GM19438 (cell line): ENCODE results near the gene ASB9.
"Not testable (repeated sequence)": the region's sequence is repeated elsewhere in the genome, so short reads cannot be mapped to it uniquely, and the experiment has no call there.

ENCODE experiments used
- ATAC-seq: cut with Tn5 transposase; IDR thresholded peaks from one replicate; pipeline ENCODE4 v1.9.1; 2021; ENCODE audit warnings: low read depth; ENCODE audit not compliant: unreplicated experiment

The ASB9 gene

DNA sequence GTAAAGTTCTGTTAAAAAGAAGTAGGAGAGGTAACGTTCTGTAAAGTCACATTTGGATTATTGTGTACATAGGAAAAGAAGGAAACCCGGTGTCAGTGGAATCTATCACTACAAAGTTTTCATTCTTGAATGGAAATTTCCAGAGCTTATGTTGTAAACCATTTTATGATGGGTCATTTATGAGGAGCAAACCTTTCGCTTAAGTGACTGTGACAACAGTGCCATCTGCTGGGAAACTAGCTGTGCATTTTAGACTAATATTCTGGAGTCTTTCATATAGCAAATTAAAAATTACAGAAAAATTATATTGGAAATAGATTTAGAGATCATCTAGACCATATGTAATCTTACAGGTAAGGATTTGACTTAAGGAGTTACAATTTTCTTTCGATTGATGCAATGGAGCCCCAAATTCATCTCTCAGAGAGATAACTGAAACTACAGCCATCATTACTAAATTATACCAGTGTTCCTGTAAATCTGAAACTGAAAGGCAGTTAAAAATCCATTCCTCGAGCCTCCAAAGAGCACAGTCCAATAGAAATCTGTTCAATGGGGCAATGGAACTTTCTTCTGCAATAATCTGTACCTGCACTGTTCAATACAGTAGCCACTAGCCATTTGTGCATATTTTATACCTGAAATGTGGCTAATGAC is 26.9 kb downstream of the ASB9 start:
- no peak for ATAC-seq

DNA sequence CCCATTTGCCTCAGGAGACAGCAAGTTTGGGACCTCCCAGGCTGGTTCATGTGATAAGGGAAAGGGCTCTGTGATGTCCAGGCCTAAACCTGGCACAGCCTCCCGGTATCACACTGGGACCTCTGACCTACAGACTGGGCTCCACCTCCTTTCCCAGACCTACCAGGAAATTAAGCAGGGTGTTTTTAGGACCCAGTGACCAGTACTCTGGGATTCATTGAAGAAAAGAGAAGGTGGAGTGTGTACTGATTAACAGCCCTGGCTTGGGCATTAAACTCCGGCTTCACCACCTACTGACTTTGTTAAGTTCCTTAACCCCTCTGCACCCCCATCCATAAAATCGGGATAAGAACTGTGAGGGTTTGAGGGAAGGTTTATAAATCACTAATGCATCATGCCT is 28.6 kb downstream of the ASB9 start:
- no peak for ATAC-seq

DNA sequence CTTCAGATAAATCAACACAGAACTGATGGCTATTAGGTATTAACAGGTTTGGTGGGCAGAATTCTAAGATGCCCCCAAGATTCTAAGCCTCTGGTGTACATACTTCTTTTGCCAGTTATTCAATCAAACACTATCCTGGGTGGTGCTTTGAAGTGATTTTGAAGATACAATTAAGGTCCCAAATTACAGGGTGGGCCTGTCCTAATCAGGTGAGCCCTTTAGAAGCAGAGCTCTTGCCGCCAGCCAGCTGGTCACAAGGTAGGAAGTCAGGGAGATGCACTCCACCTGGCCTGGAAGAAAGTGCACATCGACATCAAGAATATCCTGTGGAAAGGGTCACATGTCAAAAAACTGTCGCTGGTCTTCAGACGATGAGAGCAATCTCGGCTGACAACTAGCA is 29.5 kb downstream of the ASB9 start:
- no peak for ATAC-seq

DNA sequence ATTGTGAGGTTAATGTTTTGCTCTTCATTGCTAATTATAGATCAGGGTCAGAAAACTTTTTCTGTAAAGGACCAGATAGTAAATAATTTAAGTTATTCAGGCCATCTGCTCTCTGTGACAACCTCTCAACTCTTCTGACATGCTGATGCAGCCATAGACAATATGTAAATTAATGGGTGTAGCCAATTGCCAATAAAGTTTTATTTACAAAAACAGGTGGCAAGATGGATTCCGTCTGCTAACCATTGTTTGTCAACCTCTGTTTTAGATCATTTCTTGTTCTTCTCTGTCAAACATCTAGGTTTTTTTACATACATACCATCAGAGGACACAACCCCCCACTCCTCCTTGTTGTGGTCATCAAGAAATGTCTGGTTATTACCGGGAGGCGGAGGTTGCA is 33.7 kb downstream of the ASB9 start:
- ATAC-seq: no peak

DNA sequence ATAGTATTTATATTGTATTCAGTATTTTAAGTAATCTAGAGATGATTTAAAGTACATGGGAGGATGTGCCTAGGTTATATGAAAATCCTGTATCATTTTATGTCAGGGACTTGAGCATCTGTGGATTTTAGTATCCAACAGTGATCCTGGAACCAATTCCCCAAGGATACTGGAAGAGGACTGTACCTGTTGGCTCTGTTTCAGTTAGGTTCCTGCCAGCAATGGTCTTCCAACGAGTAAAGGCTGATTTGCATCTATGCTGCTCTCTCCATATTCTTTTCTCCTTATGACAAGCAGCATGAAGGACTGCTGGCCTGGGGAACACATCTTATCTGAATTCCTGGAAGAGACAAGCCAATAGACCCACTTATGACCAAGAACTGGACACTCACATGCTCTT is 34.9 kb downstream of the ASB9 start:
- no peak for ATAC-seq

DNA sequence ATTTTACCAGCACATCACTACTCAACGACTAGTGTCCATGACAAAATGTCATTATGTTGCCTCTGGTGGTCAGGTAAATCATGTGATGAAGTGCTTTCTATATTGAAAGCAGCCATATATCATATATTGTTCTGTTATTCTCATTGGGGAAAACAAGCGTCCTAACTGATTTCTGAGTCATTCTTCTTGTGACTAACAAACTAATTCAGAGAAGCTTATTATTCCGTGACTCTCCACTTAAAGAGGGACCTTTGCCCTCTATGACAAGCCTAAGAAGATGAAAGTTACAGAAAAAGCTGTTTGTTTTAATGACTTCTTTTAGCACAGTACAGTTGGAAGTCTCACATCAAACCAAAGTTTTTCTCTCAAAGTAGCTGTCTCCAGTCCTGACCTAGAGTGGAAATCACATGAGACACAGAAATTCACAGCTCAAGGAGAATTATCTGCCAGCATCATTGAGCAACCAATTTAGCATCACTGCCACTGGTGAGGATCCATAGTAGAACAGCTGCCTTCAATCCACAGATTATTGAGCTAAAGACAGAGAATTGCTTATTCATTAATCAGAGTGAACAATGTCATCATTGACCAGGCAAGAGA is 36.4 kb downstream of the ASB9 start:
- no peak for ATAC-seq

DNA sequence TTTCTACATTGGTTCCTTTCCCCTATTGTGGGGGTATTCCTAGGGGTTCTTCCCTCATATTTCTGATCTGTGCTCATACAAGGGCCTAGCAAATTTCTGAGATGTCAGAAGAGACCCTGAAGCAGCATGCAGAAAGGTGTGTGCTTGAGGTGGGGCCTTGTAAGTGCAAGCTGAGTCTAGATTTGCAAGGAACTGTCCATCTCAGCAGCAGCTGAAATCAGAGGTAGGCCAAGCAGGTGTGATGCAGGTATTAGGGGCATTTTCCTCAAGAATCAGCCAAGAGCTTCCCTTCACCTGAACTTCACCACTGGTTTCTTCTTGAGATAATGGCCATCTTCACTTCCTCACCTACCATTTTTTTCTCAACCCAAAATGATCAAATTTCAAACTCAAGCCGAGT is 45.1 kb downstream of the ASB9 start:
- no peak for ATAC-seq

DNA sequence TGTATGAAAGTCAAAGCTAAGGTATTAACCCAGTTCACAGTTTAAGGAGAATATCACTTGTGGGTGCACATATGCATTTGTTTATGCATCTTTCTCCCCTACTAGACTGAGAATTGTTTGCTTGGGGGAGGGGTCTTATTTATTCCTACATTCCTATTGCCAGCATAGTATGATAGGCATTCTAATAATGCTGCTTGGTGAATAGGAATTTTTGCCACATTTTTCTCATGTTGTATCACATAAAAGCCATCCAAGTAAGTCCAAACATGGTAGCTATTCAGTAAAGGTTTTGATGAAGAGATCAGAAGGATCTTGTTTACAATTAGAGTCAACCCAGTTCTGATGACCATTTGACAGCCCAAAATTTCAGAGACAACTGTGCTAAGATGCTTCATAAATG is 48.6 kb downstream of the ASB9 start:
- no peak for ATAC-seq

DNA sequence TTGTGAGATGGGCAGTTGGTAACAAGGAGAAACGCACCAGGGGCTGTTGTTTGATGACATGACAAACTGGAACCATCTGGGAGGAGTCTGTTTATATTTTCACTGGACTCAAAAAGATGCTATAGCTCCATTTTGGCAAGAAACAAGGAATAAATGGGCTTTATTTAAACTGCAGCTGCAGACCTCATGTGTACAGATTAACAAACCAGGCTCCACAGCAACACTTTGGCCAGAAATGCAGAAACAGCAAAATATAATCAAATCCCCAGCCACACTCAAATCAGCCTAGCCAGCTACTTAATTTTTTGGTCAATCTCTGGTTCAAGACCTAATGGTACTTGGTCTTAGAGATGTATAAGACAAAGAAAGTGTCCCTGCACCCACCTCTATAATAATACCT is 52.7 kb downstream of the ASB9 start:
- ATAC-seq: no peak

DNA sequence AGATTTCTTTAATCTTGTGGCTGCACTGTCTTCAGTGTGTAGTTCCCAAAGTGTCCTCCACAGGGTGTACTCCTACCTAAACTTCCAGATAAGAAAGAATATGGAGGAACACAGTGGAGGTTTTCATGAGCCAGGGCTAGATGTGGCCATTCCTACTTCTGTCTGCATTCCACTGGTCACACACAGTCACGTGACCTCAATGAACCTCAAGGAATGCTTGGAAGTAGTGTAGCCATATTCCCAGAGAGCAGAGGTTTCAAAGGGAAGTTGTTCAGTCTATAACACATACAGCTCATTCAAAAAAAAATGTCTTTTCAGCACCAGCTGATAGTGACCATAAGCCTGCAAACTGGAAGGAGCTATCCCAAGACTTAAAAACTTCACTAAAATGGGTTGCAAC is 53.6 kb downstream of the ASB9 start:
- no peak for ATAC-seq

DNA sequence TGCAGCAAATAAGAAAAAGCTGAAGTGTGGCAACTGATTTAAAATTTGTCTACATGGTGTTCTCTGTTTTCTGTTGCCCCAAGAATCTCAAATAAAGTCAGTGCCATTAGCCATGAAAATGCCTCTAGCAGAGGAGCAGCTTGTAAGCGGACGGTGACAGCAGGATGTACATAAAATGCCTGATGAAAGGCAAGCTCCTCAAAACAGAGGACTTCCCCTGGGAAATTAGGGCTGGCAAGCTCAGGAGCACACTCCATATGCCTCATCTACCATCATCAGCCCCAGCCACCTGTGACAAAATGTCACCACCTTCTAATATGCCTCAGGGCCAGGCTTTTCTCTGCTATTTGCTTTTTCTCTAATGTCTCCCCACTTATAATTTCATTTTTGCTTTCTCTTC is 54.5 kb downstream of the ASB9 start:
- no peak for ATAC-seq

DNA sequence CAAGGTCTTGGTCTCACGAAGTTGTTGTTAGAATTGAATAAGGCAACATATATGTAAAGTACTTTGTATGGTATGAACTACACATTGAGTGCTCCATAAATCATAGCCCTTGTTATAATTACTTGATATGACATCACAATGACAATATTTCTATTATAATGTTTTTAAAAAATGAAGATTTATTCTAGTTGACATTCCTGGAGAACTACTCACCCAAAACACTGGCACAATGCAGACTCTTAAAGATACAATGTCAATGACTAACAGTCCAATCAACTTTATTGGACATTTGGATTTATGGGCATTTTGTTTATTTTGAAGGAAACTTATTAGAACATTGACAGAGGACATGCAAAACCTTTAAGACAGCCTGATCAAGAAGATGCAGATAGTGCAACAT is 55.3 kb downstream of the ASB9 start:
- no peak for ATAC-seq

DNA sequence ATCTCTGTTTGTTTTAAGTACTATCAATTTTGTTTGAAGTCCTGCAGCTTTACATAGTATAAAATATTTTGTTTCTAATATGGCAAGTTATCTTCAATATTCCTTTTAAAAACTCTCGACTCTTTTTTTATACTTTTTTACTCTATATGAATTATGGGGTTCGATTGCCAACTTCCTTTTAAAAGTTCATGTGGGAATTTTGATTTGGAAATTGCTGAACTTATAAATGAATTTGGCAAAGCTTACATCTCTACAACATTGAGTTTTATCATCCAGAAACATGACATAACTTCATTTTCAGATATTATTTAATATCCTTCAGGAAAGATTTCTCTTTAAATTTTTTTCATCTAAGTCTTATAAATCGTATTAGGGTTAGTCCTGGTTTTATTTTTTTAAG is 60.8 kb downstream of the ASB9 start:
- ATAC-seq: no peak

DNA sequence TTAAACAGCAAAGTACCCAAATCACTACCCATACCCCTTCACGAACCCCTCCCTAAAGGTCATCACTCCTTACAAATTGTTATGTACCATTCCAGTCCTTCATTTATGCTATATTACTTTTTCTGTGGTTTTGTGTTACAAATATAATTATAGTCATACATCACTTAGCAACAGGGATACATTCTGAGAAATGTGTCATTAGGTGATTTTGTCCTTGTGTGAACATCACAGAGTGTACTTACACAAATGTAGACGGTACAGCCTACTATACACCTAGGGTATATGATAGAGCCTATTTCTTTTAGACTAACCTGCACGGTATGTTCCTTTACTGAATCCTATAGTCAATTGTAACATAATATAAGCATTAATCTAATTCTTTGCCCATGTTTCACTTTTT is 61.9 kb downstream of the ASB9 start:
- no peak for ATAC-seq

DNA sequence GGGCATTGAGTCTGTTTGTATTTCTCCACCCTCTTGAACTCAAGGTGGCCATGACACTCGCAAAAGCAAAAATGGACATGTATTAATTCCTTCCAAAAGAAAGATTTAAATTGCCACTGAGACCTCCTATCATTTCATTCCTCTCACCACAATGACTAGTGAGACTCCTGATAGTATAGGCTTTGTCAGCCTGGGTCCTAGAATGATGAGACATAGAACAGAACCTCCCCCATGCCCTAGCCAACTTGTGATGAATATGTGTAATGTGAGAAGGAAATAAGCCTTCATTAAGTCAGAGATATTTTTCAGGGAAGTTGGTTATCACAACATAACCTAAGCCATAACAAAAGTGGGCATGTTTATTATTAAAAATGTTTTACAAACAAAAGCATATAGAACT is 62.5 kb downstream of the ASB9 start:
- ATAC-seq: no peak

DNA sequence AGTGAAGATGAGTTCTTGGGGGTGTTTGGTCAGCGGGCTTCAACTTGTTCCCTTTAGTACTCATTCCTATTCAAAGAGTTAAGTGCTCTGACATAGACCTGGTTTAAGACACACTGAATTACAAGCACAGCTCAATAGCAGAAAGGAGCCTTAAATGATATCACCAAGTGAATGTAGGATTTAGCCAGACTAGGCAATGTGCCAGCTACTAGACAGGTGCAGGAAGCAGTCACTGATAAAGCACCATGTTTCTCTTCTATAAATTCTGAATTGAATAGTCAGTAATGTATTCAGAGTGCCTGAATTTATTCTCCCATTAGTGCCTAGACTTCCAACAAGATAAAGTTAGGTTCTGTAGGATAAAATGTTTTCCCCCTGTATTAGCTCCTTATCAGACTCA is 63.6 kb downstream of the ASB9 start:
- ATAC-seq: no peak

DNA sequence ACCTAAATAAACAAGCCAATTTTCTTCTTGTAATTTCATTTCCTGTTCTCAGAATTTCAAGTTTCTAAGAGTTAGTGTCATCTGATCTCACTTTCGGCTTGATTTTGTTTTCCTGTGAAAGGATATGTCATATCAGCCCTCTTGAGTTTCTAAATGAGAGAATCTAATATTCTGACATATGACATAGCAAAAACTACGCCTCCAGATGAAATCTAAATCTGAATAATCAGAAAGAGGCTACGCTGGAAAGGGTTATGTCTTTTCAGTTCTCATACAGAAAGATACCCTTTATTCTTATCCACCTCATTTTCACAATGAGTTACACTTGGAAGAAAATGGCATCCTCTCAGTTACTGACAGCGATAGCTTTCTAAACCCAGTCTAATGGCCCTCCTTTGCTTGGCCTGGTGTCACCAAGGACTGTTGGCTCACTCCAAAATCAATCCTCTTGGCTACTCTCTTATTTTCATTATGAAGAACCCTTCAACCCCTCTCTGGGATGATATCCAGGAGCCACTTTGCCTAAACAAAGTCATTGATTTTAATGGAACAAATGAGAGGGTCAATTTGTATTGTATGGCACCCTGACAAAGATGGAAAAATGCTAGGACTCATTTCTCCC is 65.6 kb downstream of the ASB9 start:
- peak; percentile 79 for ATAC-seq

DNA sequence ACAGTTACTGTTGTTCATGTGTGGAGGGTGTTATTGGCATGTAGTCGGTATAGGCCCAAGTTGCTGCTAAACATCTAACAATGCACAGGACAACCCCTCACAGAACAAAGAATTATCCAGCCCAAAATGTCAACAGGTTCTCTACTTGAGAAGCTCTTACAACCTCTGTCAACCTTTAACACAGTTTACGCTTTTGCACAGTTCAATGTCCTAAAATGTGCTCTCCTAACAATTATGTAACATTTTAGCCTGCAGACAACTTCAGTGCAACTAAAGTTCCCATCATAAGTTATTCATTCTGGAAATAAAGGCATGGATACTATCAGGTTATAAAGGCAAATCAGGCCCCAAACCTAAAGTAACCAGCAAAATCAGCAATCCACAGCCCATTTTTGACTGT is 66.2 kb downstream of the ASB9 start:
- ATAC-seq: no peak

DNA sequence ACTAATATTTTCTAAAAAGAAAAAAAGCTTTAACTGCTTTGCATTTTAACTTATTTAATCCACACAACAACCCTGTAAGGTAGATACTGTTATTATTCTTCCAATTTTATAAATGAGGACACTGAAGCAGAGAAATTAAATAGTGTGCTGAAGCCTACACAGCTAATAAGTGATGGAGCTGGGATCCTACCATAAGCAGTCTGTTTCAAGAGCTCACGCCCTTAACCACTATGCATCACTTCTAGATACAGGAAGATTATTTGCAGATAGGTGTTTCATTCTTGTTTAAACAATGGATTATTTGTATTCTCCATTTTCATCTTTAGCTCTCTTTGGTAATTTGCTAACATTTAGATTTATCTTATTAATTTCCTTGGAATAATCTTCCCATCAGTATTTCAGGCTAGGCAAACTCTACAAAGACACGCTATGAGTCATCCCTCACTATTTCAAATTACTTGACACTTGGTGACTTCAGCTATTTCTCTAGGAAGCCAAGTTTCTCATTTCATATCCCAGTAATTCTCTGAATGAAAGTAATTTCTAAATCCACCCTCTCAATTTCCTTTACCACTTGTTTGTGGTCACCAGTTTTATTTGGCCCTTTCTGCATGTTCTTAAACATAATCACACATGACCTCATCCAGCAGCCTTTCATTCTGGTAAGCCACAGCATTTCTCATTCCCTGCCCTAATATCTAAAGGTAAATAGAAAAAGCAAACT is 67.3 kb downstream of the ASB9 start:
- no peak for ATAC-seq

DNA sequence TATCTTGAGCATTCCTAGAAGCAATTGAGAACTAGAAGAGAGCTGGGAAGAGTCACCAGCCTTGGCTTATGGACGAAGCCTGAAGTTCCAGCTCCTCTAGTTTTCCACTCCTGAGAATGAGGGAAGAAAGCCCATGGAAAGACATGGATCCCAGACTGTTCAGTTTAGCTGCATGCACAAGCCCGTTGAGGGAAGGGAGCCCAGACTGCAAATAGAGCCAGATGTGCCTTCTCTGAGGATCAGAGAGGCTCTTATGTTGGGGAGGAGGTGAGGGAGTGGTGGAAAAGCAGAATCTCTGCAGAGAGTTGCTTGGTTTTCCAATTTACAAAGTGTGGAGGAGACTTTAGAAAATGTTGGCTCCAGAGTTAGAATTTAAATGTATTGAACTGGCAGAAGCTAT is 69.0 kb downstream of the ASB9 start:
- no peak for ATAC-seq

DNA sequence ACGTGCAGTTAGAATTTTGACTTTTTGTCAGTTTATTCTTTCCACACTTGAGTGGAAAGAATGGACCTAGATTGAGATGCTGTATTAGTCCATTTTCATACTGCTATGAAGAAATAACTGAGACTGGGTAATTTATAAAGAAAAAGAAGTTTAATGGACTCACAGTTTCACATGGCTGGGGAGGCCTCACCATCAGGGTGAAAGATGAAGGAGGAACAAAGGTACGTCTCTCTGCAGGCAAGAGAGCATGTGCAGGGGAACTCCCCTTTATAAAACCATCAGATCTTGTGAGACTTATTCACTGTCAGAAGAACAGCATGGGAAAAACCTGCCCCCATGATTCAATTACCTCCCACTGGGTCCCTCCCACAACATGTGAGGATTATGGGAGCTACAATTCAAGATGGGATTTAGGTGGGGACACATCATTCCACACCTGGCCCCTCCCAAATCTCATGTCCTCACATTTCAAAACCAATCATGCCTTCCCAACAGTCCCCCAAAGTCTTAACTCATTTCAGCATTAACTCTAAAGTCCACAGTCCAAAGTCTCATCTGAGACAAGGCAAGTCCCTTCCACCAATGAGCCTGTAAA is 71.2 kb downstream of the ASB9 start:
- not testable (repeated sequence) for ATAC-seq
